GM12865 (cell line): Measurements from ENCODE around the gene HIBCH.

Source experiments
- DNase-seq: peaks from one replicate; pipeline ENCODE4 v3.0.0; 2010; ENCODE audit warnings: low read depth
- H3K4me3 ChIP-seq: 2 replicates; pipeline ENCODE4 v1.5.1; 2011; ENCODE audit warnings: mild to moderate bottlenecking, low read depth, low read length, control low read depth
- CTCF ChIP-seq: IDR thresholded peaks from 2 replicates; pipeline ENCODE4 v1.5.1; 2011; ENCODE audit warnings: low read length, control low read depth, low read depth, inconsistent platforms; ENCODE audit not compliant: insufficient read depth; ENCODE audit errors: missing control alignments

Gene HIBCH

DNA sequence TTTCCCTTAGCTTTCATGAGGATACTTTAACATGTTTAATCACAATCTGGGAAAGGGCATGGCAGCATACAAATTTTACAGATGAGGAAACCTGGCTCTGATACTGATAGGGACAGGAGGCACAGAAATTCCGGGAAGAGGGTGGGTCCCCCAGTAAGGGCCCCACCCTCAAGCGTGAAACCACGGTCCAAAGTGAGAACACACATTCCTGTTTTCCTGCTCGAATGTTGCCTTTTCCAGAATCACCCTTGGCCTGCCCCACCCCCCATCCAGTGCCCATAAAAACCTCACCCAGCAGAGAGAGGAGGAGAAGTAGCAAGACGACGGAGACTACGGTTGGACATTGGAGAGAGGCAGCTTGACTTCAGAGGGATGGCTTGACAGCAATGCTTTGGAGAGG is 98.2 kb downstream of the HIBCH start:
- no peak for DNase-seq
- no peak for TF ChIP-seq CTCF
- no peak overlapping the region for H3K4me3 ChIP-seq

DNA sequence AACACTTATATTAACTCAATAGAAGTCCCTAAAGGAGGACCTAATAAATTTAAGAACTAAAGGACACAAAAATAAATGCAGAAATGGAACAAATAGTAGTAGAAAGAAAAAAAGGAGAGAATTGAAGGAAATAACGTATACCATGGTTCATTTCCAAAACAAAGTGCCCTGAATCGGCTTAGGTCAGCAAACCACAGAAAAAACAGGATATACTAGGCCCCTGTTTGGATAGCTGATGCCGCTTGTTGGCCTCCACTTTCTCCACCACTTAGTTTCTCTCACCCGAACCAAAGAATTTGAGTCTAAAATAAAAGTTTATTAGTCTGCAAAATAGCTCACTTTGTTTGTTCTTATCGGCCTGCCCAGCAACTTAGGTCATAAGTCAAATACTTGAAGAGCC is 100.4 kb downstream of the HIBCH start:
- no peak for TF ChIP-seq CTCF
- no peak overlapping the region for H3K4me3 ChIP-seq
- no peak for DNase-seq

DNA sequence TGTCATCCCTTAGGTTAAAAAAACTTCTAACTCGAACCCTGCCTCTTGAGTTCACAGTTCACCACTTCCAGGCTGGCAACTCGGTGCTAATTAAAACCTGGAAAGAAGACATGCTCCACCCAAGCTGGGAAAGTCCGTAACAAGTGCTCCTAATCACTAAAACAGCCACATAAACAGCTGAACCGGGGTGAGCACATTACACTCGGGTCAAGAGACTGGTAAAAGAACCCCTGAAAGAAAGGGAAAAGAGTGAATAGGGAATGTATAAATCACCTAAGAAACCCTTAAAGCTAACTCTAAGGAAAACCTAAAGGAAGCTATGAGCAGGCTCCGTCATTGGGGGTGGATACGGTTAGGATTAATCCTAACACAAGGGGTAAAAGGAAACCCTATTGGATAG is 102.0 kb downstream of the HIBCH start:
- TF ChIP-seq CTCF: no peak
- H3K4me3 ChIP-seq: no peak overlapping the region
- DNase-seq: no peak

- no peak overlapping the region for H3K4me3 ChIP-seq
- DNase-seq: peak; percentile 21
- no peak for TF ChIP-seq CTCF
Measured at GRCh38 chr2:190216829-190217228, 102.8 kb downstream of the HIBCH start.

DNA sequence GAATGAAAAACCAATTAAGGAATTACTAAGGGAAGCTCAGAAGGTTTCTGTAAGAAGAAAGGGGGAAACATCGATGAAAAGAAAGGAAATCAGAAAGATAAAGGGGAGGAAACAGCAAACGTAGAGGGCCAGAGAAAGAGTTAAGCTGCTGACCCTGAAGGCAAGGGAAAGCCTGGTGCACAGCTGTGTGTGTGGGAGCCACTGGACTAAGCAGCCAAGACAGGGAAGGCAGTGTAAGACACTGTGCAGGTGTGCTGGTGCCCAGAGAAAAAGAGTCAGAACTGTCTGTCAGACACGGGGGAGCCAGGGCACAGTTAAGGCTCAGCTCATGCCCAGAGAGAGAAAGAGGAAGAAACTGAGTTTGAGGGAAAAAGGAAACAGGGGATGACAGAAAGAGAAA is 104.0 kb downstream of the HIBCH start:
- TF ChIP-seq CTCF: no peak
- no peak for DNase-seq
- H3K4me3 ChIP-seq: no peak overlapping the region

DNA sequence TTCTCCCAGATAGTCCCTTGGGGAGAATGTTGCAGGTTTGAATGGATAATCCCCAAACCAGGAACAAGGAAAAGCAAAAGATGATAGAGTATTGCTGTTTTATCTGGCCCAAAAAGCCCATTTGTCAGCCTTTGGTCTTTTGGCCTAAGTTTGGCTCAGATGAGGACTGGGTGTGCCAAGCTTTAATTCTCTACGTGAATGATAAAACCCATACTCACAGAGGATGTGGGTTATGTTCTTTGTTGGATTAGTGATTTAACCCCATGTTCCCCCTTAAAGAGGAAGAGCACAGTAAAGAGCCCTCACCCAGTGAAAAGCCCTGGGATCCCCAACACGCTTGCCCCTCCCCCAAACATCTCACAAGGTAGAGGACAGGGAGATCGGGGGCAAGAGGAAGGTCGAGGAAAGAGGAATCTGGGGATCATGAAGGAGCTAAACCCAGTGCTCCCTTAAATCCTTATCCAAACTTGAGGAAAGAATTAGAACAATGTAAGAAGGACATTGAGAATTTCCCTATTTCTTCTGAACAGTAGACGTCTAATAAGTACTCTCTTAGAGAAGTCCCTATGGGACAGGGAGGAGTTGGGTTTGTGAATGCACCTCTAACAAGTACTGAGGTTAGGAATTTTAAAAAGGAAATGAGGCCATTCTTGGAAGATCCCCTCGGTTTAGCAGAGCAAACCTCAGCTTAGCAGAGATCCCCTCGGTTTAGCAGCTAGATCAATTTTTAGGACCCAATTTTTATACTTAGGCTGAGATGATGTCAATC is 105.0 kb downstream of the HIBCH start:
- TF ChIP-seq CTCF: no peak
- no peak overlapping the region for H3K4me3 ChIP-seq
- DNase-seq: no peak
